GM10248 (cell line): ENCODE results near the gene ITM2C.

Experiments used
- CTCF ChIA-PET: fragments of 300-600 bp; sonication (Branson Sonifier 250); formaldehyde crosslinking; extraction: SDS; loops from one replicate; lab custom pipeline; 2021; ENCODE audit warnings: antibody characterized with exemption; lab: Yijun Ruan, JAX
- POLR2A ChIA-PET: fragments of 350-650 bp; sonication (Branson Sonifier 250); formaldehyde crosslinking; extraction: SDS; loops from one replicate; lab custom pipeline; 2020; ENCODE audit warnings: antibody characterized with exemption; lab: Yijun Ruan, JAX
- DNase-seq: peaks from one replicate; pipeline ENCODE4 v3.0.0; 2012; ENCODE audit errors: extremely low spot score
- TF ChIP-seq, protein P1 (sequence below): IDR thresholded peaks from 2 replicates; pipeline ENCODE4 v1.5.1; 2012; ENCODE audit warnings: mild to moderate bottlenecking, low read depth; ENCODE audit errors: extremely low read depth, missing control alignments, control extremely low read depth

ITM2C gene

GRCh38 chr2:230823264-230823964 is 41.3 kb upstream of the ITM2C start:
- ChIA-PET CTCF (interaction anchor here (0.7 to 5.9 kb wide), 37 partner anchors 10 to 645 kb away, joined by 3 to 64 read pairs (median 7); partner anchors contain the start of genes B3GNT7, GPR55 and SPATA3), POLR2A (no interaction called here)
- no peak for DNase-seq
- TF ChIP-seq, protein P1, sequence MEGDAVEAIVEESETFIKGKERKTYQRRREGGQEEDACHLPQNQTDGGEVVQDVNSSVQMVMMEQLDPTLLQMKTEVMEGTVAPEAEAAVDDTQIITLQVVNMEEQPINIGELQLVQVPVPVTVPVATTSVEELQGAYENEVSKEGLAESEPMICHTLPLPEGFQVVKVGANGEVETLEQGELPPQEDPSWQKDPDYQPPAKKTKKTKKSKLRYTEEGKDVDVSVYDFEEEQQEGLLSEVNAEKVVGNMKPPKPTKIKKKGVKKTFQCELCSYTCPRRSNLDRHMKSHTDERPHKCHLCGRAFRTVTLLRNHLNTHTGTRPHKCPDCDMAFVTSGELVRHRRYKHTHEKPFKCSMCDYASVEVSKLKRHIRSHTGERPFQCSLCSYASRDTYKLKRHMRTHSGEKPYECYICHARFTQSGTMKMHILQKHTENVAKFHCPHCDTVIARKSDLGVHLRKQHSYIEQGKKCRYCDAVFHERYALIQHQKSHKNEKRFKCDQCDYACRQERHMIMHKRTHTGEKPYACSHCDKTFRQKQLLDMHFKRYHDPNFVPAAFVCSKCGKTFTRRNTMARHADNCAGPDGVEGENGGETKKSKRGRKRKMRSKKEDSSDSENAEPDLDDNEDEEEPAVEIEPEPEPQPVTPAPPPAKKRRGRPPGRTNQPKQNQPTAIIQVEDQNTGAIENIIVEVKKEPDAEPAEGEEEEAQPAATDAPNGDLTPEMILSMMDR: no peak

- TF ChIP-seq, protein P1: peak; percentile 68
- peak; percentile 83 for DNase-seq
- ChIA-PET POLR2A (interaction anchor here (0.6 kb wide), 1 partner anchor 640 kb away, joined by 3 read pairs; the partner anchor contains the start of gene NCL), CTCF (interaction anchor here (0.6 to 5.9 kb wide), 64 partner anchors 8 to 778 kb away, joined by 3 to 64 read pairs (median 5); partner anchors contain the start of genes B3GNT7, GPR55 and SPATA3)
These were observed 40.2 kb upstream of the ITM2C start for GRCh38 chr2:230824406-230824978.

- TF ChIP-seq, protein P1: no peak
- ChIA-PET POLR2A (interaction anchor here (0.6 kb wide), 1 partner anchor 15 kb away, joined by 3 read pairs; no protein-coding TSS in a partner anchor), CTCF (interaction anchor here (1.4 to 5.9 kb wide), 11 partner anchors 8 to 582 kb away, joined by 4 to 64 read pairs (median 18); partner anchors contain the start of gene GPR55)
- DNase-seq: no peak
These were observed 39.4 kb upstream of the ITM2C start for GRCh38 chr2:230825354-230825753.

DNA sequence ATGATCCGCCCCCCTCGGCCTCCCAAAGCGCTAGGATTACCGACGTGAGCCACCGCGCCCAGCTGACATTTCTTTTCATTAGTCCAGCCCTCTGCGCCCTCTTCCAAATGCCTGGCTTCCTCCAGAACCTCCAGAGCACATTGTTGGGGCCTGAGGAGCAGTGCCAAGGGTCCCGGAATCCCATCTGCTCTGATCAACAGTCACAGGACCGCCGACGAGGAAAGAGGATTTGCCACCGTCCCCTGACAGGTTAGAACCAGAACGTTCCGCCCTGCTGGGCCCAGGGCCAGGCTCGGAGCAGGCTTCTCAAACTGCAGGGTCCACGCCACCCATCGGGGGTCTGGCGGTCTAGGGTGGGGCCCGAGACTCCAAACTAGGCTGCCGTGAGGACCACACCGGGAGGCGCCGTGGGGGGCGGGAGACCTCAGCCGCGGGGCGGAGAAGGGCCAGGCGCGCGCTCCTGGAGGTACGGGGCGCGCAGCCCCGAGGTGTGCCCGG is 36.9 kb upstream of the ITM2C start:
- TF ChIP-seq, protein P1: no peak
- CTCF ChIA-PET: interaction anchor here (0.9 to 5.9 kb wide), 4 partner anchors 12 to 225 kb away, joined by 3 to 50 read pairs (median 4); no protein-coding TSS in a partner anchor
- POLR2A ChIA-PET: no interaction called here
- DNase-seq: no peak

DNA sequence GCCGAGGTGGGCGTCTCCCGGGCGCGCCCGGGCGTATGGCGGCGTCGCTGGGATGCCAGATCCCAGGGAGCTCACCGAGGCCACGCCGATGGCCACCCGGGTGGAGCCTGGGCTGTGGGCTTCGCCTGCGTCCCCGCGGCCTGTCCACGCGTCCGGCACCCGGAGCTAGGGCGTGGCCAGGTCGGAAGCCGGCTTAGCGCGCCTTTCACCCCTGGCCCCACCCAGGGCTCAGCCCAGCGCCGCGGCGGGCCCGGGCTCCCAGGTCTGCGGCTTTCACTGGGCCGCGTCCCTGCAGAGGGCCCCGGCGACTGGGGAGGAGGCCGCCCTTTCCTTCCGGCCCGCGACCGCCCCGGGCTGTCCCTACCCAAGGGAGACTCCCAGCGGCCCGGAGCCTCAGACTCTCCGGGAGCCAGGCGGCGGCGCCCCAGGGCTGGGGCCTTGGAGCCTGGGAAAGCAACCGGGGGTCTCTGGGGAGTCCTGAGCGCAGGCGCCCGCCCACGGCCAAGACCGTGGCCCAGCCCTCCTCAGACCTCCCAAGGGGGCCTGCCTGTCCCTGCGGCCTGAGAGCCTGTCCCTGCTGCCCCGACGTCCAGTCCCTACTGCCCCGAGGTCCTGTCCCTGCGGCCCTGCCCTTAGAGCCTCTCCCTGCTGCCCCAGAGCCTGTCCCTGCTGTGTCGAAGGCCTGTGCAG is 36.3 kb upstream of the ITM2C start:
- DNase-seq: peak; percentile 69

More for the DNA sequence above, 36.3 kb upstream of the ITM2C start:
- TF ChIP-seq, protein P1: no peak
- POLR2A ChIA-PET: no interaction called here
- CTCF ChIA-PET: interaction anchor here (0.9 to 5.9 kb wide), 4 partner anchors 11 to 224 kb away, joined by 3 to 50 read pairs (median 4); no protein-coding TSS in a partner anchor
